K562 (cell line): ENCODE data around the gene TRIM44. TPM values are rescaled to one million over a fixed set of nuclear protein-coding genes. Genes with fewer than 3 reads are reported as not detected.

Experiments
- ARID1B ChIP-seq: fragments of 450-650 bp; IDR thresholded peaks from 2 replicates; pipeline ENCODE4 v1.6.1; 2016; ENCODE audit warnings: antibody characterized with exemption, mild to moderate bottlenecking, inconsistent platforms
- BRD9 ChIP-seq: fragments of 450-650 bp; IDR thresholded peaks from 2 replicates; pipeline ENCODE4 v1.6.1; 2018; ENCODE audit warnings: low read depth; ENCODE audit not compliant: partially characterized antibody
- CBFA2T3 ChIP-seq: fragments of 450-650 bp; IDR thresholded peaks from 2 replicates; pipeline ENCODE4 v1.6.1; 2017
- CCNT2 ChIP-seq: IDR thresholded peaks from 2 replicates; pipeline ENCODE4 v1.6.1; 2011; ENCODE audit warnings: borderline replicate concordance, low read depth, mild to moderate bottlenecking, moderate library complexity, mixed read lengths, low read length; ENCODE audit not compliant: insufficient read length; ENCODE audit errors: extremely low read depth
- CTBP1 ChIP-seq: fragments of 450-650 bp; IDR thresholded peaks from 2 replicates; pipeline ENCODE4 v1.6.1; 2016; ENCODE audit warnings: borderline replicate concordance
- DPF2 ChIP-seq: fragments of 450-650 bp; IDR thresholded peaks from 2 replicates; pipeline ENCODE4 v1.6.1; 2016
- FOSL1 ChIP-seq: fragments of 200-800 bp; sonication (Bioruptor generic); conservative IDR thresholded peaks from 2 replicates; pipeline ENCODE4 v1.6.1; 2016; ENCODE audit warnings: missing genetic modification characterization, missing compliant biosample characterization
- FOXA3 ChIP-seq, 2 experiments: fragments of 450-650 bp in 1 of 2; sonication (generic) in 1 of 2; formaldehyde crosslinking; IDR thresholded peaks in 1 of 2; conservative IDR thresholded peaks in 1 of 2; 2 replicates each; pipeline versions ENCODE4 v1.4.0 to v1.8.0; 2020 to 2022; ENCODE audit warnings: mild to moderate bottlenecking in 2 of 2, missing genetic modification reagents in 1 of 2
- FOXJ3 ChIP-seq: sonication (generic); formaldehyde crosslinking; IDR thresholded peaks from 2 replicates; pipeline ENCODE4 v1.4.0; 2020; ENCODE audit warnings: mild to moderate bottlenecking, missing genetic modification reagents
- FOXK2 ChIP-seq, 2 experiments: fragments of 450-650 bp; IDR thresholded peaks in 1 of 2; conservative IDR thresholded peaks in 1 of 2; 2 replicates each; pipeline ENCODE4 v1.6.1; 2016; ENCODE audit warnings: low read depth in 2 of 2, mild to moderate bottlenecking in 1 of 2
- GATAD2A ChIP-seq: fragments of 450-650 bp; IDR thresholded peaks from 2 replicates; pipeline ENCODE4 v1.6.1; 2017
- GATAD2B ChIP-seq: fragments of 450-650 bp; IDR thresholded peaks from 2 replicates; pipeline ENCODE4 v1.6.1; 2017; ENCODE audit warnings: mild to moderate bottlenecking, borderline replicate concordance
- HSF4 ChIP-seq: fragments of 250-450 bp; sonication (Bioruptor Pico); IDR thresholded peaks from 2 replicates; pipeline ENCODE4 v2.1.2; 2022; ENCODE audit warnings: mild to moderate bottlenecking, moderate library complexity, borderline replicate concordance
- JUND ChIP-seq, 2 experiments: IDR thresholded peaks; 2 replicates in 1 of 2; 3 replicates in 1 of 2; pipeline ENCODE4 v1.6.1; 2011; ENCODE audit warnings: borderline replicate concordance in 2 of 2, low read depth in 2 of 2, low read length in 2 of 2, improper control_type of control experiment in 1 of 2, missing biosample characterization in 1 of 2, missing genetic modification characterization in 1 of 2, missing genetic modification reagents in 1 of 2
- POLR2B ChIP-seq: fragments of 450-650 bp; IDR thresholded peaks from 2 replicates; pipeline ENCODE4 v1.6.1; 2018; ENCODE audit warnings: low read depth; ENCODE audit not compliant: partially characterized antibody
- PTTG1 ChIP-seq: fragments of 450-650 bp; IDR thresholded peaks from 2 replicates; pipeline ENCODE4 v1.6.1; 2016; ENCODE audit warnings: low read depth, mild to moderate bottlenecking, missing genetic modification characterization, missing compliant biosample characterization
- PYGO2 ChIP-seq: fragments of 450-650 bp; IDR thresholded peaks from 2 replicates; pipeline ENCODE4 v1.6.1; 2016; ENCODE audit warnings: mild to moderate bottlenecking, missing genetic modification characterization, moderate library complexity, missing compliant biosample characterization
- SMARCA4 ChIP-seq: fragments of 450-650 bp; IDR thresholded peaks from 2 replicates; pipeline ENCODE4 v1.6.1; 2016
- SMARCC2 ChIP-seq: fragments of 450-650 bp; IDR thresholded peaks from 2 replicates; pipeline ENCODE4 v1.6.1; 2017; ENCODE audit warnings: antibody characterized with exemption, moderate library complexity, mild to moderate bottlenecking, low read depth
- TEAD4 ChIP-seq, 2 experiments: sonication (generic) in 1 of 2; formaldehyde crosslinking in 1 of 2; IDR thresholded peaks; 2 replicates each; pipeline versions ENCODE4 v1.6.1 to v1.8.0; 2012 to 2022; ENCODE audit warnings: borderline replicate concordance in 1 of 2, inconsistent platforms in 1 of 2, low read length in 1 of 2, mild to moderate bottlenecking in 1 of 2, missing genetic modification reagents in 1 of 2
- TRIM24 ChIP-seq, 2 experiments: fragments of 450-650 bp; IDR thresholded peaks; 2 replicates each; pipeline ENCODE4 v1.6.1; 2016
- ZEB2 ChIP-seq: fragments of 450-650 bp; IDR thresholded peaks from 2 replicates; pipeline ENCODE4 v1.6.1; 2016
- ZFP36 ChIP-seq: fragments of 150-350 bp; IDR thresholded peaks from 2 replicates; pipeline ENCODE4 v1.6.1; 2018; ENCODE audit warnings: low read length, low read depth; ENCODE audit not compliant: partially characterized antibody
- ZNF134 ChIP-seq: fragments of 250-450 bp; sonication (Bioruptor Pico); conservative IDR thresholded peaks from 2 replicates; pipeline ENCODE4 v1.4.0; 2020
- ZNF175 ChIP-seq: fragments of 200-800 bp; sonication (Bioruptor generic); IDR thresholded peaks from 2 replicates; pipeline ENCODE4 v1.6.1; 2016; ENCODE audit warnings: low read depth, mild to moderate bottlenecking, missing genetic modification characterization, missing compliant biosample characterization
- ZNF24 ChIP-seq: fragments of 450-650 bp; IDR thresholded peaks from 2 replicates; pipeline ENCODE4 v1.6.1; 2016
- ZNF584 ChIP-seq: fragments of 200-800 bp; sonication (Bioruptor generic); IDR thresholded peaks from 2 replicates; pipeline ENCODE4 v1.6.1; 2016; ENCODE audit warnings: low read depth, mild to moderate bottlenecking, missing genetic modification characterization, missing compliant biosample characterization
- ZNF589 ChIP-seq: fragments of 200-800 bp; sonication (Bioruptor generic); IDR thresholded peaks from 2 replicates; pipeline ENCODE4 v1.6.1; 2016; ENCODE audit warnings: low read depth, missing genetic modification characterization, missing compliant biosample characterization
- ZNF696 ChIP-seq: fragments of 250-450 bp; sonication (Bioruptor Pico); conservative IDR thresholded peaks from 2 replicates; pipeline ENCODE4 v1.4.0; 2020; ENCODE audit warnings: mild to moderate bottlenecking, moderate library complexity
- polyA plus RNA-seq, 8 experiments: library from polyadenylated mRNA; depleted of rRNA in 4 of 8; stranded (reverse) in 5 of 8; unstranded in 3 of 8; fragments of >200 nt; fragmentation: Nextera tagmentation in 2 of 8; fragmentation: Illumina TruSeq in 1 of 8; extraction: Ambion mirVana in 2 of 8; extraction: Trizol in 1 of 8; gene quantifications; 2 replicates each; pipeline versions ENCODE4 v1.2.1 to v1.2.3, GENCODE V29; 2011 to 2014; ENCODE audit warnings: inconsistent platforms in 1 of 8, missing spikeins in 1 of 8
- total RNA-seq, 7 experiments: library from RNA; depleted of rRNA in 6 of 7; stranded (reverse); fragments of >200 nt in 6 of 7; fragmentation: Illumina TruSeq in 2 of 7; extraction: Trizol in 2 of 7; gene quantifications; 2 replicates each; pipeline versions ENCODE4 v1.2.1 to v1.2.3, GENCODE V29; 2011 to 2021; ENCODE audit warnings: low replicate concordance in 1 of 7
- TF ChIP-seq, protein P1 (sequence below): fragments of 250-450 bp; sonication (Bioruptor Pico); IDR thresholded peaks from 2 replicates; pipeline ENCODE4 v1.9.0; 2021; ENCODE audit warnings: mild to moderate bottlenecking
- TF ChIP-seq, protein P2 (sequence below): fragments of 450-650 bp; IDR thresholded peaks from 2 replicates; pipeline ENCODE4 v1.6.1; 2016

TRIM44 gene
- total and polyA plus RNA-seq, 9 of the 15 experiments (the other 6 are each of a cell fraction or from before 2014, with no cell fraction given): 8.3 to 105 (median 37.2) TPM

DNA sequence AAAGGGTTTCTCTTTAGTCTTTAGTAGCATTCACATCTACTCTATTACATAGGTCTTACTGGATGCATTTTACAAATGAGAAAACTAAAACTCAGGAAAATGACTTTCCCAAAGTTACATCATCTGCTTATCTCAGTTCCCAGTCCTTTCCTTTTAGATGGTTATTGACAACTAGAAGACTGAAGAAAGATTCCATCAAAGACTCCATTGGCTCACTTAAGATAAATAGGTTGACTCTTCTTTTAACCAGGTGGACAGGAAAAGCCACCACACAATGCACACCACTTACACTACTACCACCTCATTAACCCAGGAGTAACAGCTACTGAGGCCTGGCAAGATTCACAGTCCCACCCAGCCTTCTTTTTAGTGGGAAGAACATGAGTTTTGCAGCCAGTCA is 123.6 kb downstream of the TRIM44 start (continued):
- TF ChIP-seq DPF2 (peak; percentile 75; the same call in 1 of the 2 replicates), ZNF696 (CRISPR knock-in tag) (no peak), HSF4 (CRISPR knock-in tag) (peak; percentile 56; the same call in 1 of the 2 replicates), FOXK2 (conservative IDR thresholded peaks at IDR 0.05 in 1 of 2, IDR thresholded peaks at IDR 0.05 in 1 of 2; ENCODE audit: low read depth in 2 of 2) (0 out of 4 replicates have a peak, but pooled peaks of 1 of the 2 experiments have one; percentile 62), JUND (IDR thresholded peaks at IDR 0.05; ENCODE audit: borderline replicate concordance, low read depth, low read length) (peak; percentile 74; the same call in 1 of the 2 replicates), JUND (tag; IDR thresholded peaks at IDR 0.05; ENCODE audit: borderline replicate concordance, low read depth, low read length) (peak; percentile 37; the same call in 1 of the 3 replicates), CCNT2 (peak; percentile 4), SMARCA4 (peak; percentile 89; the same call in 1 of the 2 replicates), FOSL1 (tag) (peak; percentile 73), TRIM24 (IDR thresholded peaks at IDR 0.05) (peak; percentile 60 to 87; a peak in 2 of 4 replicates), BRD9 (peak; percentile 87), ZNF584 (CRISPR knock-in tag) (peak; percentile 45; the same call in 1 of the 2 replicates), ZNF134 (CRISPR knock-in tag) (no peak), CBFA2T3 (peak; percentile 12; the same call in 1 of the 2 replicates), ARID1B (peak; percentile 89), FOXJ3 (no peak), POLR2B (no peak), GATAD2A (no peak), PYGO2 (tag) (0 out of 2 replicates have a peak, but pooled peaks have one; percentile 14), ZNF589 (CRISPR knock-in tag) (peak; percentile 34; the same call in 1 of the 2 replicates), FOXA3 (CRISPR knock-in tag; conservative IDR thresholded peaks at IDR 0.05 in 1 of 2, IDR thresholded peaks at IDR 0.05 in 1 of 2) (peak in 1 of 2 experiments; percentile 58; a peak in 2 of 4 replicates), ZNF24 (no peak), PTTG1 (tag) (peak; percentile 47; the same call in 1 of the 2 replicates), ZFP36 (no peak), ZEB2 (peak; percentile 94), GATAD2B (0 out of 2 replicates have a peak, but pooled peaks have one; percentile 37), SMARCC2 (peak; percentile 69; the same call in 1 of the 2 replicates), TEAD4 (IDR thresholded peaks at IDR 0.05; ENCODE audit: low read length) (peak; percentile 33), TEAD4 (CRISPR knock-in tag; IDR thresholded peaks at IDR 0.05; ENCODE audit: borderline replicate concordance) (no peak), ZNF175 (CRISPR knock-in tag) (peak; percentile 87; the same call in 1 of the 2 replicates), CTBP1 (peak; percentile 87)
- TF ChIP-seq, protein P1, sequence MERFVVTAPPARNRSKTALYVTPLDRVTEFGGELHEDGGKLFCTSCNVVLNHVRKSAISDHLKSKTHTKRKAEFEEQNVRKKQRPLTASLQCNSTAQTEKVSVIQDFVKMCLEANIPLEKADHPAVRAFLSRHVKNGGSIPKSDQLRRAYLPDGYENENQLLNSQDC (CRISPR knock-in tag): no peak
- TF ChIP-seq, protein P2, sequence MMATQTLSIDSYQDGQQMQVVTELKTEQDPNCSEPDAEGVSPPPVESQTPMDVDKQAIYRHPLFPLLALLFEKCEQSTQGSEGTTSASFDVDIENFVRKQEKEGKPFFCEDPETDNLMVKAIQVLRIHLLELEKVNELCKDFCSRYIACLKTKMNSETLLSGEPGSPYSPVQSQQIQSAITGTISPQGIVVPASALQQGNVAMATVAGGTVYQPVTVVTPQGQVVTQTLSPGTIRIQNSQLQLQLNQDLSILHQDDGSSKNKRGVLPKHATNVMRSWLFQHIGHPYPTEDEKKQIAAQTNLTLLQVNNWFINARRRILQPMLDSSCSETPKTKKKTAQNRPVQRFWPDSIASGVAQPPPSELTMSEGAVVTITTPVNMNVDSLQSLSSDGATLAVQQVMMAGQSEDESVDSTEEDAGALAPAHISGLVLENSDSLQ: peak; percentile 64
